NCI-H69 (cell line): Measurements from ENCODE around the gene NT5M.
"Not testable (repeated sequence)": the region's sequence is repeated elsewhere in the genome, so short reads cannot be mapped to it uniquely, and the experiment has no call there.

Source experiments
- DNase-seq: peaks from one replicate; lab custom pipeline; 2025; lab: John Stamatoyannopoulos, UW

The NT5M gene

GRCh38 chr17:17303010-17303846 is at the start of gene NT5M:
NT5M (plus strand) TSS chr17:17303373; CDS start chr17:17303551, 178 bp downstream.
- DNase-seq, result peak; percentile 92

GRCh38 chr17:17253406-17253805 is 49.8 kb upstream of the NT5M start:
- no peak for DNase-seq

- DNase-seq, result no peak
Observed at GRCh38 chr17:17254036-17254435, 49.1 kb upstream of the NT5M start.

DNA sequence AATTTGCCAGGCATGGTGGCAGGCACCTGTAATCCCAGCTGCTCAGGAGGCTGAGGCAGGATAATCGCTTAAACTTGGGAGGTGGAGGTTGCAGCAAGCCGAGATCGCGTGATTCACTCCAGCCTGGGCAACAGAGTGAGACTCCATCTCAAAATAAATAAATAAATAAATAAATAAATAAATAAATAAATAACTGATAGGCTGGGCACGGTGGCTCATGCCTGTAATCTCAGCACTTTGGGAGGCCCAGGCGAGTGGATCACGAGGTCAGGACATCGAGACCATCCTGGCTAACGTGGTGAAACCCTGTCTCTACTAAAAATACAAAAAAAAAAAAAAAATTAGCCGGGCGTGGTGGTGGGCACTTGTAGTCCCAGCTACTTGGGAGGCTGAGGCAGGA is 47.5 kb upstream of the NT5M start:
- not testable (repeated sequence) for DNase-seq

DNA sequence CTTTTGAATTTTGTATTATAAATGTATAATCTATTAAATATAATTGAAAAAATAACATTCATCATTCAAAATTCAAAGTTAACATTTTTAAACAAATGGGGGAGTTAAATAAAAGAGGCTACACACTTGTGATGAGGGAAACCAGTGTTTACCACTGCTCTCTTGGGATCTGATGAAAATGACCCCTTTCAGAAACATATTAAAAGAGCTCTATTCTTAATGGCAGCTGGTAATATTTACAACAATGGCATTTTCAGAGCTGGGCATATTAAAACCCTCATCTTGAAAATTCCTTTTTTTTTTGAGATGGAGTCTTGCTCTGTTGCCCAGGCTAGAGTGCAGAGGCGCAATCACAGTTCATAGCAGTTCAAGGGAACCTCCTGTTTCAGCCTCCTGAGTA is 46.9 kb upstream of the NT5M start:
- DNase-seq, result no peak

GRCh38 chr17:17258011-17258410 is 45.2 kb upstream of the NT5M start:
- no peak for DNase-seq

- no peak for DNase-seq
Observed at GRCh38 chr17:17258998-17259397, 44.2 kb upstream of the NT5M start.

DNA sequence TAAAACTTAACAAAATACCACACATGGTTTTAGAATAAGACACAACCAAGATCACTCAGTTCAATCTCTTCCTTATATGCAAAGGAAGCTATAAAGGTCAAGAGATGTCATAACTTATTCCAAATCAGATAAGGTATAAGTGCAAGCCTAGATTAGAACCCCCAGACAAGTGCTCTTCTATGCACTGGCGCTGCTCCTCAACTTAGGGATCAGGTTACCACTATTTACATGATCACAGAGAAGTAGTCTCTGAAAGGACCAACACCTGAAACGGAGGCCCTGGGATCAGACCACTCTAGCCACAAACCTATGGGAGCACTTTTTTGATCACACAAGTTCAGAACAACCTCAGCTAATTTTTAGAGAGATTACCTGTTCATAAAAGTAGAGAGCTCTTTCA is 38.7 kb upstream of the NT5M start:
- no peak for DNase-seq

DNA sequence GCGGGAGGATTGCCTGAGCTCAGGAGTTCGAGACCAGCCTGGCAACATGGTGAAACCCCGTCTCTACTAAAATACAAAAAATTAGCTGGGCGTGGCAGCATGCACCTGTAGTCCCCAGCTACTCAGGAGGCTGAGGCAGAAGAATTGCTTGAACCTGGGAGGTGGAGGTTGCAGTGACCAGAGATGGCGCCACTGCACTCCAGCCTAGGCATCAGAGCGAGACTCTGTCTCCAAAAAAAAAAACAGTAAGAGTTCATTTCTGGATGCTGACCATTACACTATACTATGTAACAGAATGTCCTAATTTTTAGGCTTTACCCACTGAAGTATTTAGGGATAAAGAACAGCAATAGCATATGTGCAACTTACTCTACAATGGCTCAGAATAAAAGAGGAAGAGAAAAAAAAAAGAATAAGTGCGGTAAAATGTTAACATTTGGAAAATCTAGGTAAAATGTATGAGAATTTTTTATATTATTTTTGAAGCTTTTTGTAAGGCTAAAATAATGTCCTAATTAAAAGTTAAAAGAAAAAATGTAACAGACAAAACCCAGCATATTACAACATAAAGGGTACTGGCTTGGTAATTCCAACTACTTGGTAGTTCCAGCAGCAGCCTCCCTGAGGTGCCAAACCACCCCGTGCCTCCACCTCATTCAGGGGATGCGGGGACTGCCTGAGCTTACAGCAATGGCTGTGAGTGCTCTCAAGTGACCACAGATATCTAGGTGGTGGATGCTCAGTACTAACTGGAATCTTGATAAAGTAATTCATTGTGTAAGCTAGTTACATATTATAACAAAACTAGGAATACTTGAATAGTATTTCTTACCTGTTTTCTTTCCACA is 33.0 kb upstream of the NT5M start:
- peak; percentile 2 for DNase-seq

- no peak for DNase-seq
Observed at GRCh38 chr17:17275971-17276370, 27.2 kb upstream of the NT5M start.

DNA sequence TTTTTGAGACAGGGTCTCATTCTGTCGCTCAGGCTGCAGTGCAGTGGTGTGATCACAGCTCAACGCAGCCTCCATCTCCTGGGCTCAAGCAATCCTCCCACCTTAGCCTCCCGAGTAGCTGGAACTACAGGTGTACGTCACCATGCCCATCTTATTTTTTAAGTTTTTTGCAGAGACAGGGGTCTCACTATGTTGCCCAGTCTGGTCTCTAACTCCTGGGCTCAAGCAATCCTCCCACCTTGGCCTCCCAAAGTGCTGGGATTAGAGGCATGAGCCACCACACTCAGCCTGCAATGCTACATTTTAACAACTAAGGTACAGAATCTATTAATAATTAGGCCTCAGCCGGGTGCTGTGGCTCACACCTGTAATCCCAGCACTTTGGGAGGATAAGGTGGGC is 25.7 kb upstream of the NT5M start:
- DNase-seq, result not testable (repeated sequence)

DNA sequence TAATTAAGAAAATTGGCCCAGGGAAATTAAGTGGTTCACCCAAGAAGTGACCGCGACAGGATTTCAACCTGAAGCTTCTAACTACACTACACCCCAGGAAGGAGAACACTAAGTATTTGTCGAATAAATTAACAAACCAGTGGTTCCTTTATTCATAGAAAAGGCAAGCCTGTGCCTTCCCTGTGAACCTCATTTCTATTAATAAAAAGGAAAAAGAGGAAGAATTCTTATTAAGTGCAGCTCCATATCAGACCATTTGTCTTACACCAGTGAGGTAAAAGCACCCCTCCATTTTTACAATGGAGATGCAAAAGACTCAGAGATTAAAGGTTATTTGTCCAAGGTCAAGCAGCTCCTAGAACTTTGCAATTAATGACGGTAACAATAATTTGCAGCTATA is 23.9 kb upstream of the NT5M start:
- no peak for DNase-seq

DNA sequence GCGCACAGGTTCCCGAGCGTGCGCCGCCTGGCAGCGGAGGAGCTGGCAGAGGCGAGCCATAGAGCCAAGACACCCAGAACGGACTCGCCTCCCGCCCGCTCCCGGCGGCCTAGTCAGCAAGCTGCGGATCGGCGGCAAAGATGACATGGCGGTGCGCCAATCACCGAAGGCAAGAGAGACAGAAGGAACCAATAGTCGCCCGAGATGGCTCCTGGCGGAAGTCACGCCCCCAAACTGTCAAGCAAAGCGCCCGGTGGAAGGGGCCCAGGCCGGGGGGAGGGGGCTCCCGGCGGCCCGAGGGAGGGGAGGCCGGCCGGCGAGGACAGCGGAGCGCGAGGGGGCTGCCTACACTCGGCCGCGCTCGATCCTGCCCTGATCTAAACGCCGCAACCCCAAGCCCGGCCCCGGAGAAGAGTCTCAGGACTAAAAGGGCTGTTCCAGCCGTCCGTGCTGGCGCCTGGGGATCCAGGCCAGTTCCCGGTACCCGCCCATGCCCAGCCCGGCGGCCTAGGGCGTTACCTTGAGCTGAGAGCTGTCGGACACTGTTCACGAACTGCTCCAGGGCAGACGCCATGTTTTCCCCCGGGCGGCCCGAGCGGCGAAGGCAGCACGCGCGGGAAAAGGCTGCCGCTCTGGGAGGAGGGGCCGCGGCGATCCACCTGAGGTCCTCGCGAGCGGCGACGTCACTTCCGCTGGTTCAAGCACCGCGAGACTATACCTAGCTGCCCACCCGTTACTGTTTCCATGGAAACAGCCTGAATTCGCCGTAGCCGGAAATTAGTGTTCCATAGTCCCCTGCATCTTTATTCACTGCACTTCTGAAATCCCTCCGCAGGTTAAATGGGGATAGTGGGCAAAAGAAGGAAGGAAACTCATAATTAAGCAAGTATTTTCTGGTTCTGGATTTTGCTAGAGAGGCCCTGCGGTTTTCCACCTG is 22.3 kb upstream of the NT5M start, which contains the start of gene COPS3:
Gene COPS3 (minus strand): TSS at position 634 of the 937 bp plus-strand sequence. CDS start 60 bp downstream, at position 574.
- DNase-seq, result peak; percentile 97

DNA sequence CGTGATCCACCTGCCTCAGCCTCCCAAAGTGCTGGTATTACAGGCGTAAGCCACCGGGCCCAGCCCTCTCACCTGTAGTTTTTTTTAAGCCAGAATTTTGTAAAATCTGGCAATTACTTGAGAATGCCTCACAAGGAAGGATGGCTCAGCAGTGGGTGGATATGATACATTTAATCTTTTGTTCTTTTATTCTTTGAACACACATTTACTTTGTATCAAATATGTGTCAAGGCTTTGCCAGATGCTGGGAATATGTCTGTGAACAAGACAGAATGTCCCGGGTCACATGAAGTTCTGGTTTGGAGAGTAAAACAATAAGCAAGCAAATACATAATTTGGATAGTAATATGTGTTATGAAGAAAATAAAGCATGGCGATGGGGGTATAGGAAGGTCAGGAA is 17.2 kb upstream of the NT5M start:
- DNase-seq, result no peak

DNA sequence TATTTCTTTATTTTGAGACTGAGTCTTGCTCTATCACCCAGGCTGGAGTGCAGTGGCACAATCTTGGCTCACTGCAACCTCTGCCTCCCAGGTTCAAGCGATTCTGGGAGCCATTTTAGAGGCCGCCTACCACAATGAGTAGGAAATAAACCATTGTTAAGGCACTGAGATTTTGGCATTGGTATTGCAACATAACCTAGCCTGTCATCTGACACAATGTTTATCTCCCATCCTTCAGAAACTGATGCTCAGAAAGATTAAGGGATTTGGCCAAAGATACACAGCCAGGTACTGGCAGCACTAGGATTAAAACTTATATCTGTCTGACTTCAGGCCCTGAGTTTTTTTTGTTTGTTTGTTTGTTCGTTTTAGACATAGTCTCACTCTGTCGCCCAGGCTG is 14.1 kb upstream of the NT5M start:
- DNase-seq, result no peak

GRCh38 chr17:17289701-17290100 is 13.5 kb upstream of the NT5M start:
- no peak for DNase-seq

- DNase-seq, result no peak
Observed at GRCh38 chr17:17295141-17295540, 8.0 kb upstream of the NT5M start.

DNA sequence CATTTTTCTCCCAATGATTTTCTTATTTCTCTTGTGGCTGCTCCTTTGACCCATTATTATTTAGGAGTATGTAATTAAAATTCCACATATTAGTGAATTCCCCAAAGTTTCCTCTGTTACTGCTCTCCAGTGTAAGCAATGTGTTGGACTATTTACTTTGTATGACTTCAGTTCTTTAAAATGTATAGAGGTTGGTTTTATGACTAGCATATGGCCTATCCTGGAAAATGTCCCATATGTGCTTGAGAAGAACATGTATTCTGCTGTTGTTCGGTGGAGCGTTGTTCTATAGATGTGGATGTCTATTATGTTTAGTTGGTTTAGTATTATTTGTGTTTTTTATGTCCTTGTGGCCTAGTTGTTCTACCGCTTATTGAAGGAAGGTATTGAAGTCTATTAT is 6.0 kb upstream of the NT5M start:
- peak; percentile 9 for DNase-seq

DNA sequence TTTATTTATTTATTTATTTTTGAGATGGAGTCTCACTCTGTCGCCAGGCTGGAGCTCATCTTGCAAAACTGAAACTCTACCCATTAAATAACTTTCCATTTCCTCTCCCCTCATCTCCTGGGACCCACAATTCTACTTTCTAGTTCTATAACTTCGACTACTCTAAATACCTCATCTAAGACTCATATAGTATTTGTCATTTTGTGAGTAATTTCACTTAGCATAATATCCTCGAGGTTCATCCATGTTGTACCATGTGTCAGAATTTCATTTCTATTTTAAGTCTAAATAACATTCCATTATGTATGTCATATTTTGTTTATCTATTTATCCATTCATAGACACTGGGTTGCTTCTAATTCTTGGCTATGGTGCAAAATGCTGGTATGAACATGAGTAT is 5.1 kb upstream of the NT5M start:
- no peak for DNase-seq

DNA sequence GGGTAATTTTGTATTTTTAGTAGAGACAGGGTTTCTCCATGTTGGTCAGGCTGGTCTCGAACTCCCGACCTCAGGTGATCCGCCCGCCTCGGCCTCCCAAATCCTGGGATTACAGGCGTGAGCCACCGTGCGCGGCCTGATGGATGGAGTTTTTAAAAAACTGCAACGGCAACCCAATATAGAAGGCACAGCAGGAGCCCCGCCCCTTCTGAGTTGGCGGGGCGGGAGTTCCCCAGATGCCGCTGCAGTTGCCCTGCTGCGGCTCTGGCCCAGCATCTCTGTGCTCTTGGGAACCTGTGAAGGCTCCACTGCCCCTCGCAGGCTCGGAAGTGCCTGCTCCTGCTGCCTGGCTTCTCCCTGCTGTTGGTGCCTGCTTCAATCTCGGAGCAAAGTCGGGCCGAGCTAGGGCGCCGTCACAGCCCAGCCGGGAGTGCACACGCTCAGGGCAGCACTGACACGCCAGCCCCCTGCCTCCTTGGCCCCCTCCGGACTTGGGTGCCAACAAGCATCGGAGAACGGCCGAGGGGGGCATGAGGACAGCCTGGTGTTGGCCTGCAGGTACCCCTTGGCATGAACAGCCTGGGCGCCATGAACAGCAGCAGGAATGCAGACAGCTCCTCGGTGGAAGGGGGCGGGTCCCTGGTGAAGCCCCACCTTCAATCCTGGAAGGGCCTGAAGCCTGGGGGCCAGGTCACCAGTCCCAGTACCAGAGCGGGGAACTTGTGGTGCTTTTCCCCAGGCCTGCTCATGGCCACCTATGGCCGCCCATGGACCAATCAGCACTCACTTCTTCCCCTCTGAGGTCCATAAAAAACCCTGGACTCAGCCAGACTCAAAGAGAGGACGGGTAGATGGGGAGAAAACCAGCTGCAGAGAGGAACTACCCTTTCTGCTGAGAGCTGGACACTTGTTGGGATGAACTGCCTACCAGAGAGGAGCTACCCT is 2.3 kb upstream of the NT5M start:
- DNase-seq, result no peak

DNA sequence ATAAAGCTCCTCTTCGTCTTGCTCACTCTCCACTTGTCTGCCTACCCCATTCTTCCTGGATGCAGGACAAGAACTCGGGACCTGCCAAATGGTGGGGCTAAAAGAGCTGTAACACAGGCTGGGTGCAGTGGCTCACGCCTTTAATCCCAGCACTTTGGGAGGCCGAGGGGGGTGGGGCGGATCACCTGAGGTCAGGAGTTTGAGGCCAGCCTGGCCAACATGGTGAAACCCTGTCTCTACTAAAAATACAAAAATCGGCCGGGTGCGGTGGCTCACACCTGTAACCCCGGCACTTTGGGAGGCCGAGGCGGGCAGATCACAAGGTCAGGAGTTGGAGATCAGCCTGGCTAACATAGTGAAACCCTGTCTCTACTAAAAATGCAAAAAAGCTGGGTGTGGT is 1.5 kb upstream of the NT5M start:
- not testable (repeated sequence) for DNase-seq
